ENCODE data around the gene ZNRF4. TPM values are rescaled to one million over a fixed set of nuclear protein-coding genes. Genes with fewer than 3 reads are reported as not detected.
"Not testable (repeated sequence)": the region's sequence is repeated elsewhere in the genome, so short reads cannot be mapped to it uniquely, and the experiment has no call there.

ZNRF4 gene
- total RNA-seq, 1 donor from 2014 or later: not detected

- Mint-ChIP-seq H3K27ac (ENCODE audit: unreplicated experiment) (no peak overlapping the region), H3K27me3 (ENCODE audit: unreplicated experiment) (peaks cover 3% of the 10 kb centered on the region), H3K36me3 (ENCODE audit: unreplicated experiment) (peaks cover 10% of the 10 kb centered on the region), H3K4me3 (ENCODE audit: unreplicated experiment) (no peak overlapping the region), H3K4me1 (ENCODE audit: low read depth, unreplicated experiment) (peaks cover 10% of the 10 kb centered on the region), H3K9me3 (ENCODE audit: unreplicated experiment) (peaks cover 2% of the 10 kb centered on the region)
- no peak for TF ChIP-seq CTCF (IDR thresholded peaks at IDR 0.05; ENCODE audit: partially characterized antibody, unreplicated experiment)
- DNase-seq: no peak
Observed at GRCh38 chr19:5485286-5485636, 30.0 kb downstream of the ZNRF4 start.

GRCh38 chr19:5485658-5486057 is 30.4 kb downstream of the ZNRF4 start:
- not testable (repeated sequence) for H3K27me3 Mint-ChIP-seq (ENCODE audit: unreplicated experiment); H3K4me3 Mint-ChIP-seq (ENCODE audit: unreplicated experiment); H3K27ac Mint-ChIP-seq (ENCODE audit: unreplicated experiment); H3K4me1 Mint-ChIP-seq (ENCODE audit: low read depth, unreplicated experiment); H3K36me3 Mint-ChIP-seq (ENCODE audit: unreplicated experiment); H3K9me3 Mint-ChIP-seq (ENCODE audit: unreplicated experiment); DNase-seq

GRCh38 chr19:5487222-5487621 is 32.0 kb downstream of the ZNRF4 start:
- Mint-ChIP-seq H3K4me1 (ENCODE audit: low read depth, unreplicated experiment) (peaks cover 10% of the 10 kb centered on the region), H3K27me3 (ENCODE audit: unreplicated experiment) (peaks cover 3% of the 10 kb centered on the region), H3K9me3 (ENCODE audit: unreplicated experiment) (peaks cover 3% of the 10 kb centered on the region), H3K27ac (ENCODE audit: unreplicated experiment) (no peak overlapping the region), H3K4me3 (ENCODE audit: unreplicated experiment) (no peak overlapping the region), H3K36me3 (ENCODE audit: unreplicated experiment) (peaks cover 6% of the 10 kb centered on the region)
- no peak for TF ChIP-seq CTCF (IDR thresholded peaks at IDR 0.05; ENCODE audit: partially characterized antibody, unreplicated experiment)
- no peak for DNase-seq

- peaks cover 4% of the 10 kb centered on the region for H3K9me3 Mint-ChIP-seq (ENCODE audit: unreplicated experiment)
- no peak overlapping the region for H3K4me3 Mint-ChIP-seq (ENCODE audit: unreplicated experiment)
- H3K27ac Mint-ChIP-seq (ENCODE audit: unreplicated experiment): no peak overlapping the region
- TF ChIP-seq CTCF (IDR thresholded peaks at IDR 0.05; ENCODE audit: partially characterized antibody, unreplicated experiment): no peak
- DNase-seq: no peak
- H3K36me3 Mint-ChIP-seq (ENCODE audit: unreplicated experiment): no peaks in the 10 kb centered on the region
- peaks cover 11% of the 10 kb centered on the region for H3K4me1 Mint-ChIP-seq (ENCODE audit: low read depth, unreplicated experiment)
- H3K27me3 Mint-ChIP-seq (ENCODE audit: unreplicated experiment): peaks cover 6% of the 10 kb centered on the region
Observed at GRCh38 chr19:5489551-5489950, 34.3 kb downstream of the ZNRF4 start.

- H3K4me1 Mint-ChIP-seq (ENCODE audit: low read depth, unreplicated experiment): peaks cover 12% of the 10 kb centered on the region
- H3K27ac Mint-ChIP-seq (ENCODE audit: unreplicated experiment): no peak overlapping the region
- TF ChIP-seq CTCF (IDR thresholded peaks at IDR 0.05; ENCODE audit: partially characterized antibody, unreplicated experiment): no peak
- peaks cover 4% of the 10 kb centered on the region for H3K9me3 Mint-ChIP-seq (ENCODE audit: unreplicated experiment)
- no peak overlapping the region for H3K4me3 Mint-ChIP-seq (ENCODE audit: unreplicated experiment)
- no peak for DNase-seq
- H3K27me3 Mint-ChIP-seq (ENCODE audit: unreplicated experiment): peaks cover 2% of the 10 kb centered on the region
- H3K36me3 Mint-ChIP-seq (ENCODE audit: unreplicated experiment): no peaks in the 10 kb centered on the region
Observed at GRCh38 chr19:5491565-5491964, 36.3 kb downstream of the ZNRF4 start.

GRCh38 chr19:5492281-5492634 is 37.0 kb downstream of the ZNRF4 start:
- no peak for DNase-seq
- TF ChIP-seq CTCF (IDR thresholded peaks at IDR 0.05; ENCODE audit: partially characterized antibody, unreplicated experiment): no peak
- Mint-ChIP-seq H3K27me3 (ENCODE audit: unreplicated experiment) (peaks cover 2% of the 10 kb centered on the region), H3K4me1 (ENCODE audit: low read depth, unreplicated experiment) (peaks cover 12% of the 10 kb centered on the region), H3K27ac (ENCODE audit: unreplicated experiment) (no peak overlapping the region), H3K36me3 (ENCODE audit: unreplicated experiment) (no peaks in the 10 kb centered on the region), H3K9me3 (ENCODE audit: unreplicated experiment) (peaks cover 6% of the 10 kb centered on the region), H3K4me3 (ENCODE audit: unreplicated experiment) (no peak overlapping the region)
